ENCODE data around the gene ESPNL.

The ESPNL gene

GRCh38 chr2:238098901-238099713 is 1.0 kb upstream of the ESPNL start:
- Mint-ChIP-seq H3K4me3 (no peak overlapping the region), H3K36me3 (ENCODE audit: low read depth) (peaks cover 4% of the 10 kb centered on the region)

GRCh38 chr2:238099714-238100048 is 459 bp upstream of the ESPNL start:
- Mint-ChIP-seq H3K27ac (no peak overlapping the region), H3K36me3 (ENCODE audit: low read depth) (peaks cover 4% of the 10 kb centered on the region), H3K9me3 (no peaks in the 10 kb centered on the region), H3K4me1 (ENCODE audit: low read depth) (peaks cover 3% of the 10 kb centered on the region), H3K4me3 (no peak overlapping the region), H3K27me3 (ENCODE audit: low read depth) (no peaks in the 10 kb centered on the region)

More at GRCh38 chr2:238098901-238099713, 1.0 kb upstream of the ESPNL start:
- Mint-ChIP-seq H3K27ac (peak overlapping the region; percentile 26), H3K4me1 (ENCODE audit: low read depth) (peaks cover 3% of the 10 kb centered on the region), H3K27me3 (ENCODE audit: low read depth) (no peaks in the 10 kb centered on the region), H3K9me3 (no peaks in the 10 kb centered on the region)

- no peaks in the 10 kb centered on the region for H3K27me3 Mint-ChIP-seq (ENCODE audit: low read depth)
- no peaks in the 10 kb centered on the region for H3K9me3 Mint-ChIP-seq
- H3K4me1 Mint-ChIP-seq (ENCODE audit: low read depth), result peaks cover 3% of the 10 kb centered on the region
- H3K4me3 Mint-ChIP-seq, result no peak overlapping the region
- H3K27ac Mint-ChIP-seq, result no peak overlapping the region
- H3K36me3 Mint-ChIP-seq (ENCODE audit: low read depth), result peaks cover 2% of the 10 kb centered on the region
Measured at GRCh38 chr2:238100821-238101771, 956 bp downstream of the ESPNL start.

- no peaks in the 10 kb centered on the region for H3K9me3 Mint-ChIP-seq
- no peaks in the 10 kb centered on the region for H3K27me3 Mint-ChIP-seq (ENCODE audit: low read depth)
- H3K27ac Mint-ChIP-seq, result no peak overlapping the region
- H3K4me1 Mint-ChIP-seq (ENCODE audit: low read depth), result peaks cover 3% of the 10 kb centered on the region
- H3K36me3 Mint-ChIP-seq (ENCODE audit: low read depth), result no peaks in the 10 kb centered on the region
- no peak overlapping the region for H3K4me3 Mint-ChIP-seq
Measured at GRCh38 chr2:238101891-238102841, 2.0 kb downstream of the ESPNL start.

GRCh38 chr2:238102865-238103264 is 2.7 kb downstream of the ESPNL start:
- Mint-ChIP-seq H3K9me3 (no peaks in the 10 kb centered on the region), H3K4me1 (ENCODE audit: low read depth) (peaks cover 3% of the 10 kb centered on the region), H3K36me3 (ENCODE audit: low read depth) (no peaks in the 10 kb centered on the region), H3K27ac (no peak overlapping the region), H3K4me3 (no peak overlapping the region), H3K27me3 (ENCODE audit: low read depth) (no peaks in the 10 kb centered on the region)

GRCh38 chr2:238103465-238104225 is 3.5 kb downstream of the ESPNL start:
- Mint-ChIP-seq H3K36me3 (ENCODE audit: low read depth) (no peaks in the 10 kb centered on the region), H3K27me3 (ENCODE audit: low read depth) (no peaks in the 10 kb centered on the region), H3K4me3 (no peak overlapping the region), H3K27ac (no peak overlapping the region), H3K4me1 (ENCODE audit: low read depth) (peaks cover 9% of the 10 kb centered on the region), H3K9me3 (no peaks in the 10 kb centered on the region)

GRCh38 chr2:238104226-238104690 is 4.1 kb downstream of the ESPNL start:
- Mint-ChIP-seq H3K27me3 (ENCODE audit: low read depth) (no peaks in the 10 kb centered on the region), H3K4me3 (no peak overlapping the region), H3K4me1 (ENCODE audit: low read depth) (peaks cover 12% of the 10 kb centered on the region), H3K9me3 (no peaks in the 10 kb centered on the region), H3K36me3 (ENCODE audit: low read depth) (no peaks in the 10 kb centered on the region), H3K27ac (no peak overlapping the region)

GRCh38 chr2:238104691-238105371 is 4.7 kb downstream of the ESPNL start:
- Mint-ChIP-seq H3K36me3 (ENCODE audit: low read depth) (no peaks in the 10 kb centered on the region), H3K27ac (no peak overlapping the region), H3K27me3 (ENCODE audit: low read depth) (no peaks in the 10 kb centered on the region), H3K4me1 (ENCODE audit: low read depth) (peaks cover 15% of the 10 kb centered on the region), H3K9me3 (no peaks in the 10 kb centered on the region), H3K4me3 (no peak overlapping the region)

GRCh38 chr2:238105506-238106338 is 5.6 kb downstream of the ESPNL start:
- Mint-ChIP-seq H3K4me3 (no peak overlapping the region), H3K9me3 (no peaks in the 10 kb centered on the region), H3K27ac (no peak overlapping the region), H3K27me3 (ENCODE audit: low read depth) (no peaks in the 10 kb centered on the region), H3K36me3 (ENCODE audit: low read depth) (no peaks in the 10 kb centered on the region), H3K4me1 (ENCODE audit: low read depth) (peaks cover 15% of the 10 kb centered on the region)

GRCh38 chr2:238106339-238106697 is 6.2 kb downstream of the ESPNL start:
- H3K27ac Mint-ChIP-seq, result no peak overlapping the region
- H3K9me3 Mint-ChIP-seq, result peaks cover 2% of the 10 kb centered on the region
- no peaks in the 10 kb centered on the region for H3K36me3 Mint-ChIP-seq (ENCODE audit: low read depth)
- H3K27me3 Mint-ChIP-seq (ENCODE audit: low read depth), result no peaks in the 10 kb centered on the region
- no peak overlapping the region for H3K4me3 Mint-ChIP-seq
- H3K4me1 Mint-ChIP-seq (ENCODE audit: low read depth), result peaks cover 15% of the 10 kb centered on the region

- Mint-ChIP-seq H3K9me3 (peaks cover 6% of the 10 kb centered on the region), H3K27ac (no peak overlapping the region), H3K36me3 (ENCODE audit: low read depth) (no peaks in the 10 kb centered on the region), H3K27me3 (ENCODE audit: low read depth) (no peaks in the 10 kb centered on the region), H3K4me3 (no peak overlapping the region), H3K4me1 (ENCODE audit: low read depth) (peaks cover 15% of the 10 kb centered on the region)
Measured at GRCh38 chr2:238106698-238107524, 6.8 kb downstream of the ESPNL start.

Measured in T-helper 1 cell treated with Interleukin-12 subunit alpha and Interleukin-12 subunit beta and Interleukin-4 antibody, amounts not matched to agents 30 μg/mL and 1 μg/mL, for 36 hours (primary cell).